Keratinocyte (primary cell): ENCODE data around the gene ZFYVE21. TPM values are rescaled to one million over a fixed set of nuclear protein-coding genes. Genes with fewer than 3 reads are reported as not detected.

Experiments used
- DNase-seq: peaks from one replicate; pipeline ENCODE4 v3.0.0-alpha.2; 2011; ENCODE audit warnings: low read depth, missing footprints, low spot score
- FAIRE-seq: peaks from 2 replicates; lab custom pipeline; 2011; peaks lifted over from hg19 to GRCh38; lab: Jason Lieb, UNC
- H2AFZ ChIP-seq: 2 replicates; pipeline ENCODE4 v1.6.0; 2012; ENCODE audit warnings: low read length, control low read depth, inconsistent platforms; ENCODE audit not compliant: control insufficient read depth
- H3K27ac ChIP-seq: 2 replicates; pipeline ENCODE4 v1.5.1; 2011; ENCODE audit warnings: low read length; ENCODE audit not compliant: control insufficient read depth, insufficient read depth
- H3K27me3 ChIP-seq: 3 replicates; pipeline ENCODE4 v1.6.0; 2011; ENCODE audit warnings: low read length; ENCODE audit not compliant: control insufficient read depth, insufficient read depth; ENCODE audit errors: extremely low read depth
- H3K36me3 ChIP-seq, 2 experiments: 2 replicates in 1 of 2; 3 replicates in 1 of 2; pipeline ENCODE4 v1.5.1; 2011; ENCODE audit warnings: low read length in 2 of 2, mild to moderate bottlenecking in 1 of 2; ENCODE audit not compliant: control insufficient read depth in 2 of 2, insufficient read depth in 2 of 2; ENCODE audit errors: extremely low read depth in 1 of 2
- H3K4me1 ChIP-seq: 3 replicates; pipeline ENCODE4 v1.5.1; 2011; ENCODE audit warnings: low read length; ENCODE audit not compliant: control insufficient read depth, insufficient read depth; ENCODE audit errors: extremely low read depth
- H3K4me2 ChIP-seq: 3 replicates; pipeline ENCODE4 v1.6.0; 2011; ENCODE audit warnings: low read depth, low read length; ENCODE audit not compliant: control insufficient read depth, insufficient read depth; ENCODE audit errors: extremely low read depth
- H3K4me3 ChIP-seq, 3 experiments: fragments of 200-600 bp in 1 of 3; sonication (generic) in 1 of 3; 2 replicates in 2 of 3; 3 replicates in 1 of 3; pipeline ENCODE4 v1.5.1; 2011 to 2016; ENCODE audit warnings: low read length in 3 of 3, mild to moderate bottlenecking in 3 of 3, control low read depth in 2 of 3, inconsistent platforms in 1 of 3, low read depth in 1 of 3, mixed read lengths in 1 of 3, mixed run types in 1 of 3, moderate library complexity in 1 of 3; ENCODE audit not compliant: control insufficient read depth in 2 of 3, insufficient read depth in 2 of 3; ENCODE audit errors: extremely low read depth in 1 of 3
- H3K79me2 ChIP-seq: 2 replicates; pipeline ENCODE4 v1.6.0; 2012; ENCODE audit warnings: low read length; ENCODE audit not compliant: control insufficient read depth, insufficient read depth
- H3K9ac ChIP-seq: 3 replicates; pipeline ENCODE4 v1.6.0; 2011; ENCODE audit warnings: low read length; ENCODE audit not compliant: control insufficient read depth, insufficient read depth; ENCODE audit errors: extremely low read depth
- H3K9me1 ChIP-seq: 3 replicates; pipeline ENCODE4 v1.6.0; 2011; ENCODE audit warnings: low read length; ENCODE audit not compliant: control insufficient read depth, insufficient read depth; ENCODE audit errors: extremely low read depth
- H3K9me3 ChIP-seq: 2 replicates; pipeline ENCODE4 v1.5.1; 2012; ENCODE audit warnings: low read depth, low read length; ENCODE audit not compliant: control insufficient read depth
- H4K20me1 ChIP-seq: 3 replicates; pipeline ENCODE4 v1.6.0; 2011; ENCODE audit warnings: low read length; ENCODE audit not compliant: control insufficient read depth, insufficient read depth; ENCODE audit errors: extremely low read depth
- EZH2 ChIP-seq: IDR thresholded peaks from one replicate; pipeline ENCODE4 v1.6.1; 2012; ENCODE audit warnings: inconsistent platforms, mild to moderate bottlenecking, low read length, moderate library complexity
- dilution Hi-C: fragments of 300-500 bp; cut with MboI; formaldehyde crosslinking; loops from one replicate; pipeline ENCODE4 v1.7.0; 2020; ENCODE audit warnings: low sequenced_read_pairs; ENCODE audit not compliant: extremely low pct_ligation_motif_present
- polyA plus RNA-seq, 5 experiments: library from polyadenylated mRNA; depleted of rRNA in 3 of 5; stranded (reverse) in 3 of 5; stranded (forward) in 1 of 5; unstranded in 1 of 5; fragments of >200 nt; gene quantifications; 1 replicate in 1 of 5; 2 replicates in 3 of 5; 3 replicates in 1 of 5; pipeline versions ENCODE4 v1.2.1 to v1.2.3, GENCODE V29; 2011 to 2012; ENCODE audit warnings: missing spikeins in 2 of 5, low read depth in 1 of 5, low replicate concordance in 1 of 5
- TF ChIP-seq, protein P1 (sequence below), 3 experiments: IDR thresholded peaks in 1 of 3; conservative IDR thresholded peaks in 1 of 3; optimal IDR thresholded peaks in 1 of 3; 2 replicates in 2 of 3; 3 replicates in 1 of 3; pipeline versions ENCODE3 to v1.5.1; 2011; ENCODE audit warnings: low read length in 3 of 3, mild to moderate bottlenecking in 3 of 3, moderate library complexity in 2 of 3, control low read depth in 1 of 3, inconsistent platforms in 1 of 3; ENCODE audit not compliant: insufficient read depth in 2 of 3; ENCODE audit errors: extremely low read depth in 1 of 3

ZFYVE21 gene
- polyA plus RNA-seq, 1 donor (not counting 4 experiments of a cell fraction or from before 2014, with no cell fraction given) = 116 TPM

DNA sequence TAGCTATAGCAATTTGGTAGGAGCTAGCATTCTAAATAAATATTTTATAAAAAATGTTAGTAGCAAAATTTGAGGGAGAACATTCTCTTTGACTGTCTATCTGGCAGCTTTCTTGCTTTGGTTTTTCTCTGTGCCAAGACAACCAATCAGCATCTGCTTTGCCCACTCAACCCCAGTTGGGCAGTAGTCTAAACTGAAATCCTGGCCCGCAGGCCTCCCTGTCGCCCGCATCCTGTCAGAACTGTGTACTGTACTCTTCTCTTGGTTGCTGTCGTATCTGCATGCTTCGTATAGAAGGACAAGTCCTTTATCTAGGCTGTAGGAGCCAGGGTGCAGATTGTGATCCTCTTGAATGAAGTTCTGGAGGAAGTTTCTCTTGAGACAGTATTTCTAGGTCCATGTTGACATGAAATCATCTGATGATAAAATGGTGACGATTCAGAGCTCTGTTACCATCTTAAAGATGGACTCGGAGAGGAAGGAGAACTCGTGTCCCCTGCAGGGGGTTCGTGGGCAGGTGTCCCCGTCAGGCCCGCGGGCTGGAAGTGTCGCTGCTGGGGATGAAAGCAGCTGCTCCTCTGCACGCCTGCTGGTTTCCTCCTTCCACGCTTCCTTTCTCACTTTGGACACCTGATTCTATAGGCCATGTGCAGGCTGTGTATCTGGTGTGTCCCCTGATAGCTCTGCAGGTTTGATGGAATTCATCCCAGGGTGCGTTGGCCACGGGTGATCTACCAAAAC is 34.9 kb upstream of the ZFYVE21 start:
- DNase-seq (no peak), FAIRE-seq (no peak)
- TF ChIP-seq, protein P1, sequence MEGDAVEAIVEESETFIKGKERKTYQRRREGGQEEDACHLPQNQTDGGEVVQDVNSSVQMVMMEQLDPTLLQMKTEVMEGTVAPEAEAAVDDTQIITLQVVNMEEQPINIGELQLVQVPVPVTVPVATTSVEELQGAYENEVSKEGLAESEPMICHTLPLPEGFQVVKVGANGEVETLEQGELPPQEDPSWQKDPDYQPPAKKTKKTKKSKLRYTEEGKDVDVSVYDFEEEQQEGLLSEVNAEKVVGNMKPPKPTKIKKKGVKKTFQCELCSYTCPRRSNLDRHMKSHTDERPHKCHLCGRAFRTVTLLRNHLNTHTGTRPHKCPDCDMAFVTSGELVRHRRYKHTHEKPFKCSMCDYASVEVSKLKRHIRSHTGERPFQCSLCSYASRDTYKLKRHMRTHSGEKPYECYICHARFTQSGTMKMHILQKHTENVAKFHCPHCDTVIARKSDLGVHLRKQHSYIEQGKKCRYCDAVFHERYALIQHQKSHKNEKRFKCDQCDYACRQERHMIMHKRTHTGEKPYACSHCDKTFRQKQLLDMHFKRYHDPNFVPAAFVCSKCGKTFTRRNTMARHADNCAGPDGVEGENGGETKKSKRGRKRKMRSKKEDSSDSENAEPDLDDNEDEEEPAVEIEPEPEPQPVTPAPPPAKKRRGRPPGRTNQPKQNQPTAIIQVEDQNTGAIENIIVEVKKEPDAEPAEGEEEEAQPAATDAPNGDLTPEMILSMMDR (optimal IDR thresholded peaks at IDR 0.05 in 1 of 3, IDR thresholded peaks at IDR 0.05 in 1 of 3, conservative IDR thresholded peaks at IDR 0.05 in 1 of 3; ENCODE audit: extremely low read depth in 1 of 3, insufficient read depth in 2 of 3, low read length in 3 of 3) = no peak
- no peak for TF ChIP-seq EZH2
- Histone ChIP-seq H3K27me3 (no peaks in the 10 kb centered on the region), H4K20me1 (no peaks in the 10 kb centered on the region), H3K79me2 (peaks cover 4% of the 10 kb centered on the region), H3K27ac (no peak overlapping the region), H2AFZ (no peak overlapping the region), H3K4me3 (no peak overlapping the region), H3K36me3 (peaks cover 50 to 51% of the 10 kb centered on the region in 2 experiments), H3K4me1 (no peaks in the 10 kb centered on the region), H3K4me2 (no peak overlapping the region), H3K9ac (no peak overlapping the region), H3K9me3 (no peaks in the 10 kb centered on the region), H3K9me1 (no peaks in the 10 kb centered on the region)
- dilution Hi-C loops = no loop called here

DNA sequence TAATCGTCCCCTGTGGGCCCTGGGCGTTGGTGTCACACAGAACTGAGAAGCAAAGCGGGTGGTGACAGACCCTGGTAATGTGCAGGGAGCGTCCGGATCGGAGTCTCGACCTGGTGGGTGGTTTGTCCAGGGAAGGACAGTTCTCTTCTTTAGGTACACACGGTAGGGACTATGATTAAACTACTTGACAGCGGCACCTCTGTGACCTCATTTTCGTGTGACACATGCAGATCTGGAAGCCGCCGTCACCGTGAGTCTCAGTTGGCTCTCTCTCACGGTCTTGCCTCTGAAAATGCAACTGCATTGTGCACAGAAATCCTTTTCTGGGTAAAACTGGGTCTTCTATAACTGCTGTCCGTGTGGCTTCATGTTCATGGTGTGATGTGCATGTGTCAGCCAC is 32.5 kb upstream of the ZFYVE21 start:
- H3K9me1 ChIP-seq = no peaks in the 10 kb centered on the region
- no peaks in the 10 kb centered on the region for H3K4me1 ChIP-seq
- no peak overlapping the region for H2AFZ ChIP-seq
- H3K9ac ChIP-seq = no peak overlapping the region
- peaks cover 4% of the 10 kb centered on the region for H3K79me2 ChIP-seq
- H3K27ac ChIP-seq = no peak overlapping the region
- no peak overlapping the region for H3K4me3 ChIP-seq
- FAIRE-seq = no peak
- peaks cover 51% of the 10 kb centered on the region in 2 experiments for H3K36me3 ChIP-seq
- peaks cover 4% of the 10 kb centered on the region for H4K20me1 ChIP-seq
- H3K9me3 ChIP-seq = no peaks in the 10 kb centered on the region
- H3K4me2 ChIP-seq = no peak overlapping the region
- no peak for TF ChIP-seq EZH2
- TF ChIP-seq, protein P1 (optimal IDR thresholded peaks at IDR 0.05 in 1 of 3, IDR thresholded peaks at IDR 0.05 in 1 of 3, conservative IDR thresholded peaks at IDR 0.05 in 1 of 3; ENCODE audit: extremely low read depth in 1 of 3, insufficient read depth in 2 of 3, low read length in 3 of 3) = no peak
- DNase-seq = no peak
- dilution Hi-C loops = no loop called here
- H3K27me3 ChIP-seq = no peaks in the 10 kb centered on the region
